PC-3 (cell line): ENCODE measurements around the gene PTPN1. TPM values are rescaled to one million over a fixed set of nuclear protein-coding genes. Genes with fewer than 3 reads are reported as not detected.
A peak's percentile ranks its signal among the peaks of the same experiment; 100 is the strongest.

Experiments used
- ATAC-seq: fragments of 200-7000 bp; cut with Tn5 transposase; 2 replicates; pipeline ENCODE4 v1.9.1; 2020; ENCODE audit warnings: mild to moderate bottlenecking, moderate library complexity
- BruUV-seq: library from RNA; stranded (reverse); fragments of 400-500 nt; replicated peaks from 2 replicates; lab custom pipeline; 2021; lab: Mats Ljungman, UMichigan
- CTCF ChIA-PET: fragments of 300-600 bp; sonication (Branson Sonifier 250); formaldehyde crosslinking; loops from one replicate; lab custom pipeline; 2022; ENCODE audit warnings: antibody characterized with exemption; lab: Charles Lee
- POLR2A ChIA-PET: fragments of 300-600 bp; sonication (Branson Sonifier 250); formaldehyde crosslinking; loops from one replicate; lab custom pipeline; 2022; ENCODE audit warnings: antibody characterized with exemption; ENCODE audit not compliant: unreplicated experiment; lab: Charles Lee
- DNase-seq: peaks from one replicate; pipeline ENCODE4 v3.0.0-alpha.2; 2015
- H2AFZ ChIP-seq: fragments of 300-600 bp; sonication (generic); 2 replicates; pipeline ENCODE4 v1.6.0; 2016; ENCODE audit warnings: antibody characterized with exemption, low read length
- H3F3A ChIP-seq: fragments of 300-600 bp; sonication (generic); one replicate; pipeline ENCODE4 v1.6.0; 2017; ENCODE audit warnings: antibody characterized with exemption, low read length, control low read depth, mild to moderate bottlenecking; ENCODE audit not compliant: unreplicated experiment
- H3K27ac ChIP-seq: fragments of 300-600 bp; sonication (generic); 2 replicates; pipeline ENCODE4 v1.5.1; 2016; ENCODE audit warnings: mild to moderate bottlenecking, low read length
- H3K27me3 ChIP-seq: fragments of 300-600 bp; sonication (generic); 2 replicates; pipeline ENCODE4 v1.6.1; 2016; ENCODE audit warnings: low read length, mixed read lengths
- H3K36me3 ChIP-seq: fragments of 300-600 bp; sonication (generic); 2 replicates; pipeline ENCODE4 v1.6.1; 2016; ENCODE audit warnings: low read depth, mixed run types, low read length, mixed read lengths
- H3K4me1 ChIP-seq: fragments of 300-600 bp; sonication (generic); 2 replicates; pipeline ENCODE4 v1.5.1; 2016; ENCODE audit warnings: low read length; ENCODE audit not compliant: insufficient read depth
- H3K4me2 ChIP-seq: fragments of 300-600 bp; sonication (generic); 2 replicates; pipeline ENCODE4 v1.6.0; 2016; ENCODE audit warnings: low read length
- H3K4me3 ChIP-seq: fragments of 300-600 bp; sonication (generic); 2 replicates; pipeline ENCODE4 v1.5.1; 2016; ENCODE audit warnings: mild to moderate bottlenecking, low read length, mixed read lengths
- H3K79me2 ChIP-seq: fragments of 300-600 bp; sonication (generic); 2 replicates; pipeline ENCODE4 v1.6.1; 2017; ENCODE audit warnings: low read length, mixed read lengths
- H3K9ac ChIP-seq: fragments of 300-600 bp; sonication (generic); 2 replicates; pipeline ENCODE4 v1.6.0; 2016; ENCODE audit warnings: mild to moderate bottlenecking, low read length
- H3K9me2 ChIP-seq: fragments of 300-600 bp; sonication (generic); replicated peaks from 2 replicates; pipeline ENCODE4 v1.6.1; 2016; ENCODE audit warnings: mixed run types, low read length, mixed read lengths
- H3K9me3 ChIP-seq: fragments of 300-600 bp; sonication (generic); 2 replicates; pipeline ENCODE4 v1.6.1; 2016; ENCODE audit warnings: low read length, mixed read lengths
- H4K20me1 ChIP-seq: fragments of 300-600 bp; sonication (generic); 2 replicates; pipeline ENCODE4 v1.6.1; 2016; ENCODE audit warnings: low read length, mixed read lengths
- CTCF ChIP-seq: fragments of 300-600 bp; sonication (generic); conservative IDR thresholded peaks from 2 replicates; pipeline ENCODE4 v1.5.1; 2017; ENCODE audit warnings: antibody characterized with exemption, low read depth, mild to moderate bottlenecking, low read length
- EZH2 ChIP-seq: fragments of 300-600 bp; sonication (generic); IDR thresholded peaks from one replicate; pipeline ENCODE4 v1.6.1; 2017; ENCODE audit warnings: antibody characterized with exemption, mild to moderate bottlenecking, low read length; ENCODE audit not compliant: unreplicated experiment
- EZH2phosphoT487 ChIP-seq: fragments of 300-600 bp; sonication (generic); IDR thresholded peaks from 2 replicates; pipeline ENCODE4 v1.6.1; 2018; ENCODE audit warnings: mild to moderate bottlenecking, antibody characterized with exemption, low read length, borderline replicate concordance
- intact Hi-C: fragments of 100-400 bp; cut with micrococcal nuclease; formaldehyde crosslinking; loops from 2 replicates; pipeline ENCODE4 v1.9.0; 2023
- total RNA-seq: library from RNA; depleted of rRNA; stranded (reverse); fragments of >200 nt; gene quantifications from 2 replicates; pipeline ENCODE4 v1.2.3, GENCODE V29; 2014

Gene PTPN1
- total RNA-seq, 1 experiment from 2014 or later = 47.7 TPM

GRCh38 chr20:50464725-50465650, 45.2 kb upstream of the PTPN1 start:
- Histone ChIP-seq H3K4me3 (peak overlapping the region; percentile 53; the same call in 1 of the 2 replicates), H3K79me2 (no peaks in the 10 kb centered on the region), H3K27ac (no peak overlapping the region), H3K9ac (no peak overlapping the region), H2AFZ (peak overlapping the region; percentile 76), H3K9me3 (no peaks in the 10 kb centered on the region), H3K9me2 (no peaks in the 10 kb centered on the region), H3K4me2 (peak overlapping the region; percentile 82), H3K4me1 (peaks cover 7% of the 10 kb centered on the region; the same call in 1 of the 2 replicates), H3F3A (no peaks in the 10 kb centered on the region), H3K36me3 (no peaks in the 10 kb centered on the region), H4K20me1 (no peaks in the 10 kb centered on the region), H3K27me3 (no peaks in the 10 kb centered on the region)
- ATAC-seq = no peak
- no TSS peak for BruUV-seq
- TF ChIP-seq EZH2phosphoT487 = no peak
- no peak for TF ChIP-seq CTCF
- DNase-seq = no peak
- POLR2A ChIA-PET = no interaction called here
- CTCF ChIA-PET = interaction anchor here (0.6 to 1.0 kb wide), 3 partner anchors 28 to 344 kb away, joined by 3 to 4 read pairs (median 3); no protein-coding TSS in a partner anchor
- intact Hi-C loops = loop anchor here (1.0 to 5.0 kb wide), 4 partner anchors 43 to 279 kb away; no protein-coding TSS in a partner anchor

DNA sequence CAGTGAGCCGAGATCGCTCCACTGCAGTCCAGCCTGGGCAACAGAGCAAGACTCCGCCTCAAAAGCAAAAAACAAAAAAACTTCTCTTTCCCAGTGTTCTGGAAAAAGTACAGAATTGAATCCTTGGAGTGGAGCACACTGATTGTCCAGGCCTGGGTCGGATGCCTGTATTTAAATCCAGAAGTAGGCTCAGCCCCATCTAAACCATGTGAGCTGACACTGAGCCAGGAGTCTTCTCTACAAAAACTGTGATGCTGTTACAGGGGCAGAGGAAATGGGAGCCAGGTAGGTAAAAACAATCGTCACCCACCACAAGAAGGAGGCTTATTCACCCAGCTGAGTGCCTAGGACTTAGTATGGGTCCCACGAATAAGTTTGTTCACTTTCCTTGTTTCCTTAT, 43.0 kb upstream of the PTPN1 start:
- ATAC-seq = no peak
- intact Hi-C loops = no loop called here
- no peak overlapping the region for H3K9ac ChIP-seq

More for the DNA sequence above, 43.0 kb upstream of the PTPN1 start:
- H3K79me2 ChIP-seq = no peaks in the 10 kb centered on the region
- no peak overlapping the region for H3K4me3 ChIP-seq
- no peaks in the 10 kb centered on the region for H4K20me1 ChIP-seq
- no peaks in the 10 kb centered on the region for H3K36me3 ChIP-seq
- no peak overlapping the region for H3K4me2 ChIP-seq
- BruUV-seq = no TSS peak
- no peak overlapping the region for H2AFZ ChIP-seq
- no peak for TF ChIP-seq EZH2phosphoT487
- no peak for TF ChIP-seq CTCF
- TF ChIP-seq EZH2 = no peak
- H3K27me3 ChIP-seq = no peaks in the 10 kb centered on the region
- ChIA-PET POLR2A (interaction anchor here (0.6 kb wide), 1 partner anchor 109 kb away, joined by 4 read pairs; no protein-coding TSS in a partner anchor), CTCF (no interaction called here)
- H3K9me3 ChIP-seq = no peaks in the 10 kb centered on the region
- H3K27ac ChIP-seq = no peak overlapping the region
- no peak for DNase-seq
- no peaks in the 10 kb centered on the region for H3F3A ChIP-seq
- H3K9me2 ChIP-seq = no peaks in the 10 kb centered on the region
- peaks cover 8% of the 10 kb centered on the region; the same call in 1 of the 2 replicates for H3K4me1 ChIP-seq
